ENCODE results near the gene ABL2.

- TF ChIP-seq CTCF (IDR thresholded peaks at IDR 0.05 in 4 of 5, conservative IDR thresholded peaks at IDR 0.05 in 1 of 5): no peak
- no peak for TF ChIP-seq POLR2A (IDR thresholded peaks at IDR 0.05)
These were observed 101.0 kb downstream of the ABL2 start for GRCh38 chr1:179128520-179128919.
